HEK293 (cell line): ENCODE measurements around the gene P4HA3.

Experiments used
- CTCF ChIA-PET: fragments of 350-600 bp; formaldehyde crosslinking; extraction: SDS; loops from one replicate; lab custom pipeline; 2021; ENCODE audit warnings: antibody characterized with exemption; lab: Yijun Ruan, JAX
- POLR2A ChIA-PET: fragments of 300-600 bp; formaldehyde crosslinking; extraction: SDS; loops from one replicate; lab custom pipeline; 2020; ENCODE audit warnings: antibody characterized with exemption, inconsistent platforms; lab: Yijun Ruan, JAX
- H3K27ac ChIP-seq: fragments of 200-500 bp; sonication (Bioruptor generic); 2 replicates; pipeline ENCODE4 v1.5.1; 2014; ENCODE audit warnings: low read depth, low read length, control low read depth, inconsistent platforms; ENCODE audit errors: extremely low read depth
- H3K36me3 ChIP-seq, 2 experiments: fragments of 200-500 bp in 1 of 2; sonication (Bioruptor generic) in 1 of 2; 1 replicate in 1 of 2; 2 replicates in 1 of 2; pipeline ENCODE4 v1.5.1; 2014 to 2017; ENCODE audit warnings: inconsistent platforms in 2 of 2, low read length in 2 of 2; ENCODE audit not compliant: control insufficient read depth in 2 of 2, insufficient read depth in 1 of 2
- H3K4me1 ChIP-seq: fragments of 200-500 bp; sonication (Bioruptor generic); 2 replicates; pipeline ENCODE4 v1.5.1; 2014; ENCODE audit warnings: mild to moderate bottlenecking, low read length, inconsistent platforms; ENCODE audit not compliant: control insufficient read depth, insufficient read depth
- H3K4me3 ChIP-seq: 2 replicates; pipeline ENCODE4 v1.5.1; 2011; ENCODE audit warnings: low read depth, mild to moderate bottlenecking, control low read depth, low read length, moderate library complexity
- H3K9me3 ChIP-seq: fragments of 200-500 bp; sonication (Bioruptor generic); 2 replicates; pipeline ENCODE4 v1.5.1; 2014; ENCODE audit warnings: low read depth, low read length, inconsistent platforms; ENCODE audit not compliant: control insufficient read depth, insufficient read depth
- MYNN ChIP-seq: fragments of 450-650 bp; formaldehyde crosslinking; IDR thresholded peaks from 2 replicates; pipeline ENCODE4 v1.5.1; 2016; ENCODE audit warnings: missing biosample characterization, missing genetic modification characterization, borderline replicate concordance
- PRDM1 ChIP-seq: fragments of 450-650 bp; formaldehyde crosslinking; IDR thresholded peaks from 2 replicates; pipeline ENCODE4; 2016; ENCODE audit warnings: missing biosample characterization, missing genetic modification characterization
- SCRT2 ChIP-seq: fragments of 450-650 bp; formaldehyde crosslinking; IDR thresholded peaks from 2 replicates; pipeline ENCODE4 v1.5.1; 2016; ENCODE audit warnings: missing biosample characterization, missing genetic modification characterization
- SP7 ChIP-seq: fragments of 450-650 bp; formaldehyde crosslinking; IDR thresholded peaks from 2 replicates; pipeline ENCODE4 v1.5.1; 2016; ENCODE audit warnings: missing biosample characterization, missing genetic modification characterization
- TRIM28 ChIP-seq: IDR thresholded peaks from 2 replicates; pipeline ENCODE4 v1.6.1; 2011; ENCODE audit warnings: low read length, control low read depth, borderline replicate concordance
- ZBTB11 ChIP-seq: fragments of 450-650 bp; formaldehyde crosslinking; conservative IDR thresholded peaks from 2 replicates; pipeline ENCODE4 v1.5.1; 2016; ENCODE audit warnings: low read depth, missing biosample characterization, missing genetic modification characterization
- ZBTB17 ChIP-seq: fragments of 450-650 bp; formaldehyde crosslinking; IDR thresholded peaks from 2 replicates; pipeline ENCODE4 v1.5.1; 2016; ENCODE audit warnings: missing biosample characterization, missing genetic modification characterization
- ZBTB49 ChIP-seq: fragments of 450-650 bp; formaldehyde crosslinking; IDR thresholded peaks from 2 replicates; pipeline ENCODE4 v1.5.1; 2016; ENCODE audit warnings: missing biosample characterization, missing genetic modification characterization, low read depth
- ZBTB7A ChIP-seq: fragments of 450-650 bp; formaldehyde crosslinking; IDR thresholded peaks from 2 replicates; pipeline ENCODE4 v1.5.1; 2016; ENCODE audit warnings: low read depth, missing biosample characterization, missing genetic modification characterization
- ZNF175 ChIP-seq: fragments of 450-650 bp; formaldehyde crosslinking; IDR thresholded peaks from 2 replicates; pipeline ENCODE4 v1.5.1; 2016; ENCODE audit warnings: missing biosample characterization, missing genetic modification characterization
- ZNF248 ChIP-seq: fragments of 450-650 bp; formaldehyde crosslinking; IDR thresholded peaks from 2 replicates; pipeline ENCODE4 v1.5.1; 2017; ENCODE audit warnings: missing biosample characterization, missing genetic modification characterization
- ZNF510 ChIP-seq: fragments of 450-650 bp; formaldehyde crosslinking; IDR thresholded peaks from 2 replicates; pipeline ENCODE4 v1.5.1; 2018; ENCODE audit warnings: mild to moderate bottlenecking, missing genetic modification characterization, missing biosample characterization; ENCODE audit not compliant: insufficient replicate concordance
- ZNF530 ChIP-seq: fragments of 450-650 bp; formaldehyde crosslinking; IDR thresholded peaks from 2 replicates; pipeline ENCODE4 v1.5.1; 2016; ENCODE audit warnings: low read depth, missing biosample characterization, missing genetic modification characterization
- ZNF585B ChIP-seq: fragments of 450-650 bp; formaldehyde crosslinking; IDR thresholded peaks from 2 replicates; pipeline ENCODE4 v1.5.1; 2016; ENCODE audit warnings: missing biosample characterization, missing genetic modification characterization
- ZNF670 ChIP-seq: fragments of 450-650 bp; formaldehyde crosslinking; IDR thresholded peaks from 2 replicates; pipeline ENCODE4 v1.5.1; 2016; ENCODE audit warnings: missing biosample characterization, missing genetic modification characterization, low read depth
- ZNF704 ChIP-seq: fragments of 450-650 bp; formaldehyde crosslinking; IDR thresholded peaks from 2 replicates; pipeline ENCODE4 v1.5.1; 2016; ENCODE audit warnings: missing biosample characterization, missing genetic modification characterization
- ZNF76 ChIP-seq: fragments of 450-650 bp; formaldehyde crosslinking; IDR thresholded peaks from 2 replicates; pipeline ENCODE4; 2016; ENCODE audit warnings: low read depth, missing biosample characterization, missing genetic modification characterization, borderline replicate concordance
- ZNF791 ChIP-seq: fragments of 450-650 bp; formaldehyde crosslinking; IDR thresholded peaks from 2 replicates; pipeline ENCODE4 v1.5.1; 2016; ENCODE audit warnings: missing biosample characterization, missing genetic modification characterization
- ZSCAN23 ChIP-seq: fragments of 450-650 bp; formaldehyde crosslinking; IDR thresholded peaks from 2 replicates; pipeline ENCODE4 v1.5.1; 2016; ENCODE audit warnings: missing biosample characterization, missing genetic modification characterization
- TF ChIP-seq, protein P1 (sequence below): fragments of 450-650 bp; formaldehyde crosslinking; IDR thresholded peaks from 2 replicates; pipeline ENCODE4 v1.5.0; 2017; ENCODE audit warnings: missing biosample characterization, missing genetic modification characterization, borderline replicate concordance
- TF ChIP-seq, protein P2 (sequence below): fragments of 450-650 bp; formaldehyde crosslinking; IDR thresholded peaks from 2 replicates; pipeline ENCODE4 v1.5.1; 2016; ENCODE audit warnings: missing biosample characterization, missing genetic modification characterization
- TF ChIP-seq, protein P3 (sequence below): fragments of 450-650 bp; IDR thresholded peaks from 2 replicates; pipeline ENCODE4 v1.5.1; 2018; ENCODE audit warnings: missing biosample characterization, mild to moderate bottlenecking, missing genetic modification characterization
- TF ChIP-seq, protein P4 (sequence below): fragments of 450-650 bp; formaldehyde crosslinking; IDR thresholded peaks from 2 replicates; pipeline ENCODE4 v1.5.1; 2016; ENCODE audit warnings: missing biosample characterization, missing genetic modification characterization

P4HA3 gene

GRCh38 chr11:74282914-74283371 lies 28.5 kb downstream of the P4HA3 start:
- ChIA-PET CTCF (no interaction called here), POLR2A (no interaction called here)
- H3K4me1 ChIP-seq, result no peaks in the 10 kb centered on the region
- no peak overlapping the region for H3K27ac ChIP-seq
- H3K4me3 ChIP-seq, result no peak overlapping the region
- H3K36me3 ChIP-seq, result no peaks in the 10 kb centered on the region
- H3K9me3 ChIP-seq, result no peaks in the 10 kb centered on the region
- TF ChIP-seq, protein P1, sequence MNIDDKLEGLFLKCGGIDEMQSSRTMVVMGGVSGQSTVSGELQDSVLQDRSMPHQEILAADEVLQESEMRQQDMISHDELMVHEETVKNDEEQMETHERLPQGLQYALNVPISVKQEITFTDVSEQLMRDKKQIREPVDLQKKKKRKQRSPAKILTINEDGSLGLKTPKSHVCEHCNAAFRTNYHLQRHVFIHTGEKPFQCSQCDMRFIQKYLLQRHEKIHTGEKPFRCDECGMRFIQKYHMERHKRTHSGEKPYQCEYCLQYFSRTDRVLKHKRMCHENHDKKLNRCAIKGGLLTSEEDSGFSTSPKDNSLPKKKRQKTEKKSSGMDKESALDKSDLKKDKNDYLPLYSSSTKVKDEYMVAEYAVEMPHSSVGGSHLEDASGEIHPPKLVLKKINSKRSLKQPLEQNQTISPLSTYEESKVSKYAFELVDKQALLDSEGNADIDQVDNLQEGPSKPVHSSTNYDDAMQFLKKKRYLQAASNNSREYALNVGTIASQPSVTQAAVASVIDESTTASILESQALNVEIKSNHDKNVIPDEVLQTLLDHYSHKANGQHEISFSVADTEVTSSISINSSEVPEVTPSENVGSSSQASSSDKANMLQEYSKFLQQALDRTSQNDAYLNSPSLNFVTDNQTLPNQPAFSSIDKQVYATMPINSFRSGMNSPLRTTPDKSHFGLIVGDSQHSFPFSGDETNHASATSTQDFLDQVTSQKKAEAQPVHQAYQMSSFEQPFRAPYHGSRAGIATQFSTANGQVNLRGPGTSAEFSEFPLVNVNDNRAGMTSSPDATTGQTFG (tag by site-specific recombination), result no peak
- TF ChIP-seq ZNF175 (tag by site-specific recombination) (no peak), ZSCAN23 (no peak), SP7 (no peak), ZNF791 (tag by site-specific recombination) (no peak), ZBTB11 (tag by site-specific recombination) (no peak), ZNF248 (no peak), ZNF670 (no peak), ZBTB49 (no peak), ZNF530 (tag by site-specific recombination) (no peak)
- TF ChIP-seq, protein P2, sequence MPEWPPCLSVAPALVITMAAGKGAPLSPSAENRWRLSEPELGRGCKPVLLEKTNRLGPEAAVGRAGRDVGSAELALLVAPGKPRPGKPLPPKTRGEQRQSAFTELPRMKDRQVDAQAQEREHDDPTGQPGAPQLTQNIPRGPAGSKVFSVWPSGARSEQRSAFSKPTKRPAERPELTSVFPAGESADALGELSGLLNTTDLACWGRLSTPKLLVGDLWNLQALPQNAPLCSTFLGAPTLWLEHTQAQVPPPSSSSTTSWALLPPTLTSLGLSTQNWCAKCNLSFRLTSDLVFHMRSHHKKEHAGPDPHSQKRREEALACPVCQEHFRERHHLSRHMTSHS (tag by site-specific recombination), result no peak
- TF ChIP-seq, protein P3, sequence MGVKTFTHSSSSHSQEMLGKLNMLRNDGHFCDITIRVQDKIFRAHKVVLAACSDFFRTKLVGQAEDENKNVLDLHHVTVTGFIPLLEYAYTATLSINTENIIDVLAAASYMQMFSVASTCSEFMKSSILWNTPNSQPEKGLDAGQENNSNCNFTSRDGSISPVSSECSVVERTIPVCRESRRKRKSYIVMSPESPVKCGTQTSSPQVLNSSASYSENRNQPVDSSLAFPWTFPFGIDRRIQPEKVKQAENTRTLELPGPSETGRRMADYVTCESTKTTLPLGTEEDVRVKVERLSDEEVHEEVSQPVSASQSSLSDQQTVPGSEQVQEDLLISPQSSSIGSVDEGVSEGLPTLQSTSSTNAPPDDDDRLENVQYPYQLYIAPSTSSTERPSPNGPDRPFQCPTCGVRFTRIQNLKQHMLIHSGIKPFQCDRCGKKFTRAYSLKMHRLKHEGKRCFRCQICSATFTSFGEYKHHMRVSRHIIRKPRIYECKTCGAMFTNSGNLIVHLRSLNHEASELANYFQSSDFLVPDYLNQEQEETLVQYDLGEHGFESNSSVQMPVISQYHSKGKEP, result no peak
- TF ChIP-seq, protein P4, sequence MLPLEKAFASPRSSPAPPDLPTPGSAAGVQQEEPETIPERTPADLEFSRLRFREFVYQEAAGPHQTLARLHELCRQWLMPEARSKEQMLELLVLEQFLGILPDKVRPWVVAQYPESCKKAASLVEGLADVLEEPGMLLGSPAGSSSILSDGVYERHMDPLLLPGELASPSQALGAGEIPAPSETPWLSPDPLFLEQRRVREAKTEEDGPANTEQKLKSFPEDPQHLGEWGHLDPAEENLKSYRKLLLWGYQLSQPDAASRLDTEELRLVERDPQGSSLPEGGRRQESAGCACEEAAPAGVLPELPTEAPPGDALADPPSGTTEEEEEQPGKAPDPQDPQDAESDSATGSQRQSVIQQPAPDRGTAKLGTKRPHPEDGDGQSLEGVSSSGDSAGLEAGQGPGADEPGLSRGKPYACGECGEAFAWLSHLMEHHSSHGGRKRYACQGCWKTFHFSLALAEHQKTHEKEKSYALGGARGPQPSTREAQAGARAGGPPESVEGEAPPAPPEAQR (tag by site-specific recombination), result no peak

DNA sequence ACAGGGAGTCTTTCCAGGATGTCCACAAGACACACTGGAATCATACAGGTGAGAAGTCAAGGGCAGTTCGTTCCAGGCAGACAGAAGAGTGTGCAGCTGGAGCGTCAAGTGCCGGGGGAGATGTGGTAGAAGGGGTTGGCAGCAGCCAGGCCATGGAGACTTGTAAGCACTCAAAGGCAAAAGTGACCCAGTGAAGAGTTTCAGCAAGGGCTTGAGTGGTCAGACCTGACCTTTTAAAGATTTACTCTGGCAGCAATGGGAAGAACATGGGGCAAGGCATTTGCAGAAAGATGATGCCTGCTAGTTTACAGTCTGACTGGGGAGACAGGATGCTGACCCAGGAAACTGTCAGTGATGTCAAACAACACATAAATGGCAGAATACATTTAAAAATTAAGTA lies 29.0 kb downstream of the P4HA3 start:
- H3K4me3 ChIP-seq, result no peak overlapping the region
- no peak overlapping the region for H3K27ac ChIP-seq
- H3K36me3 ChIP-seq, result no peaks in the 10 kb centered on the region
- no peaks in the 10 kb centered on the region for H3K4me1 ChIP-seq
- POLR2A ChIA-PET, result no interaction called here
- CTCF ChIA-PET, result no interaction called here
- no peaks in the 10 kb centered on the region for H3K9me3 ChIP-seq
- TF ChIP-seq ZNF76, result no peak
- TF ChIP-seq PRDM1 (tag by site-specific recombination), result no peak
- TF ChIP-seq TRIM28, result no peak
- TF ChIP-seq ZNF510, result no peak
- TF ChIP-seq ZBTB7A (tag by site-specific recombination), result no peak
- TF ChIP-seq ZBTB17 (tag by site-specific recombination), result no peak
- TF ChIP-seq ZNF704 (tag by site-specific recombination), result no peak
- no peak for TF ChIP-seq ZNF670
- TF ChIP-seq ZNF585B (tag by site-specific recombination), result no peak
- no peak for TF ChIP-seq SCRT2
- TF ChIP-seq MYNN (tag by site-specific recombination), result no peak
